Kidney (tissue), 14 donors: Measurements from ENCODE around the gene SH2D2A. TPM values are rescaled to one million over a fixed set of nuclear protein-coding genes. Genes with fewer than 3 reads are reported as not detected.

Experiments used
- DNase-seq, 5 donors: peaks; one replicate each; pipeline ENCODE4 v3.0.0-alpha.2; 2013 to 2020
- FAIRE-seq: peaks from 2 replicates; lab custom pipeline; 2012; peaks lifted over from hg19 to GRCh38; lab: Jason Lieb, UNC
- H3K27ac ChIP-seq, 2 donors: one replicate each; pipeline ENCODE4 v1.7.0; 2013; ENCODE audit warnings: low read depth in 2 of 2, low read length in 2 of 2, inconsistent platforms in 1 of 2
- H3K27me3 ChIP-seq: one replicate; pipeline ENCODE4 v1.7.1; 2013; ENCODE audit warnings: low read length, inconsistent platforms; ENCODE audit not compliant: control insufficient read depth, insufficient read depth
- H3K36me3 ChIP-seq, 3 donors: one replicate each; pipeline versions ENCODE4 v1.7.0 to v1.7.1; 2013; ENCODE audit warnings: low read length in 3 of 3, control low read depth in 1 of 3, inconsistent platforms in 1 of 3; ENCODE audit not compliant: insufficient read depth in 3 of 3, control insufficient read depth in 2 of 3
- H3K4me1 ChIP-seq, 3 donors: one replicate each; pipeline versions ENCODE4 v1.7.0 to v1.7.1; 2013; ENCODE audit warnings: low read length in 3 of 3, inconsistent platforms in 1 of 3, low read depth in 1 of 3; ENCODE audit not compliant: control insufficient read depth in 2 of 3, insufficient read depth in 2 of 3
- H3K4me3 ChIP-seq, 3 donors: one replicate each; pipeline versions ENCODE4 v1.7.0 to v1.8.1; 2013; ENCODE audit warnings: low read length in 3 of 3, control low read depth in 1 of 3, inconsistent platforms in 1 of 3
- H3K9ac ChIP-seq, 3 donors: one replicate each; pipeline versions ENCODE4 v1.7.0 to v1.7.1; 2013; ENCODE audit warnings: low read length in 3 of 3, control low read depth in 1 of 3, inconsistent platforms in 1 of 3
- H3K9me3 ChIP-seq, 3 donors: one replicate each; pipeline versions ENCODE4 v1.7.0 to v1.7.1; 2013; ENCODE audit warnings: low read length in 3 of 3, control low read depth in 1 of 3, inconsistent platforms in 1 of 3; ENCODE audit not compliant: control insufficient read depth in 2 of 3, insufficient read depth in 1 of 3
- intact Hi-C: fragments of 100-400 bp; cut with DNase I; formaldehyde crosslinking; loops from one replicate; pipeline ENCODE4 v1.11.1; 2022
- polyA plus RNA-seq: library from polyadenylated mRNA; stranded (reverse); fragments of 350-450 nt; fragmentation: Illumina TruSeq; extraction: RNeasy Lipid Tissue Mini Kit (QIAGEN cat#74804); gene quantifications from one replicate; pipeline ENCODE4 v1.2.3, GENCODE V29; 2014; ENCODE audit warnings: low read depth, low replicate concordance; ENCODE audit not compliant: insufficient read depth
- total RNA-seq: library from RNA; stranded (reverse); fragmentation: NEBNext Ultra II Directional; extraction: Animal tissue kit (Norgen Biotek cat#: 25700); gene quantifications from one replicate; pipeline ENCODE4 v1.2.1, GENCODE V29; 2021
- TF ChIP-seq, protein P1 (sequence below): IDR thresholded peaks from 3 replicates; pipeline ENCODE4 v1.5.1; 2012; ENCODE audit warnings: mild to moderate bottlenecking, moderate library complexity, borderline replicate concordance; ENCODE audit not compliant: insufficient read depth; ENCODE audit errors: extremely low read depth
- donor health status: control.
- donor health status: control.
- donor health status: control.
- donor health status: control.
- donor health status: control.
- donor health status: DM: yes; HTN: yes; CAD: no.
- donor health status: Normal renal cell carcinoma (clear cell type).

Gene SH2D2A
- total and polyA plus RNA-seq, 2 donors from 2014 or later: 0.32 to 4.3 TPM

DNA sequence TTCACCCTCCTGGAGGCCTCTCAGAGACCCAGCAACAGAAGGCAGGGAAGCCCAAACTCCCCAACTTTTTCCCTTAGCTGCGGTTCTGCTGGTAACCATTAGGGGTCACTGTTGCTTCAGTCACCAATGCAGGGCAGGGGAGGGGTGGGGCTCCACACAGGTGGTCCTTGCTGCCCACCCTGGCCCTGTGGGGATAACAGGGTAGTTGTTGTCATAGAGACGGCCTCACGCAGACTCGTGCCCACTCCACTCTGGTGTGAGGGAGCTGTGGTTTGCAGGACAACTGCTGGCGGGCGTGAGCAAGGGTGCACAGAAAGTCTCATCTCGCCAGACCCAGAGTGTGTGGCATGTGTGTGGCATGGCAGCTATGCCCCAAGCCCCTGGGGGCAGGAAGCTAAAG is 22.3 kb upstream of the SH2D2A start:
- intact Hi-C loops: no loop called here
- TF ChIP-seq, protein P1, sequence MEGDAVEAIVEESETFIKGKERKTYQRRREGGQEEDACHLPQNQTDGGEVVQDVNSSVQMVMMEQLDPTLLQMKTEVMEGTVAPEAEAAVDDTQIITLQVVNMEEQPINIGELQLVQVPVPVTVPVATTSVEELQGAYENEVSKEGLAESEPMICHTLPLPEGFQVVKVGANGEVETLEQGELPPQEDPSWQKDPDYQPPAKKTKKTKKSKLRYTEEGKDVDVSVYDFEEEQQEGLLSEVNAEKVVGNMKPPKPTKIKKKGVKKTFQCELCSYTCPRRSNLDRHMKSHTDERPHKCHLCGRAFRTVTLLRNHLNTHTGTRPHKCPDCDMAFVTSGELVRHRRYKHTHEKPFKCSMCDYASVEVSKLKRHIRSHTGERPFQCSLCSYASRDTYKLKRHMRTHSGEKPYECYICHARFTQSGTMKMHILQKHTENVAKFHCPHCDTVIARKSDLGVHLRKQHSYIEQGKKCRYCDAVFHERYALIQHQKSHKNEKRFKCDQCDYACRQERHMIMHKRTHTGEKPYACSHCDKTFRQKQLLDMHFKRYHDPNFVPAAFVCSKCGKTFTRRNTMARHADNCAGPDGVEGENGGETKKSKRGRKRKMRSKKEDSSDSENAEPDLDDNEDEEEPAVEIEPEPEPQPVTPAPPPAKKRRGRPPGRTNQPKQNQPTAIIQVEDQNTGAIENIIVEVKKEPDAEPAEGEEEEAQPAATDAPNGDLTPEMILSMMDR: peak; percentile 78
- FAIRE-seq (no peak), DNase-seq (peak in 4 of 5 donors; percentile 52 to 76 (median 58))
- Histone ChIP-seq H3K4me1 (no peaks in the 10 kb centered on the region), H3K27me3 (peaks cover 8% of the 10 kb centered on the region), H3K9ac (no peak overlapping the region), H3K27ac (no peak overlapping the region), H3K36me3 (no peaks in the 10 kb centered on the region), H3K9me3 (no peaks in the 10 kb centered on the region), H3K4me3 (no peak overlapping the region)

DNA sequence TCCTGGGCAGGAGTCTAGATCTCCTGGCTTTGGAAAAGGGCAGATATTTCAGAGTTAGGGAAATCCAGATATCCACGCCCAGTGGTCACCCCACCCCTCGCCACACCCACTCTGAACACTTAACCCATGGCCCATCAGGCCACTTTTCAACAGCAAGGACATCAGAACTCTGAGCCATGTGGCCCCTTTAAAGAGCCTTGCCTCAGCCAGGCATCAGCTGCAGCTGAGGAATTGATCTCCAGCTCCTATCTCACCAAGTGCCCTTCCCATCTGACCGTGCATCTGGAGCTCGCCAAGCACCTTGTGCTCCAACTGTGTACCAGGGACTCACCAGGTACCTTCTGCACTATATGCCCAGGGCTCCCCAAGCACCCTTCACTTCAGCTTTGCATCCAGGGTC is 20.2 kb upstream of the SH2D2A start:
- Histone ChIP-seq H3K27ac (no peak overlapping the region), H3K4me1 (no peaks in the 10 kb centered on the region), H3K4me3 (no peak overlapping the region), H3K9ac (no peak overlapping the region), H3K9me3 (no peaks in the 10 kb centered on the region), H3K27me3 (peaks cover 2% of the 10 kb centered on the region), H3K36me3 (no peaks in the 10 kb centered on the region)
- intact Hi-C loops: no loop called here
- TF ChIP-seq, protein P1: no peak
- FAIRE-seq (no peak), DNase-seq (peak in 1 of 5 donors; percentile 22)

DNA sequence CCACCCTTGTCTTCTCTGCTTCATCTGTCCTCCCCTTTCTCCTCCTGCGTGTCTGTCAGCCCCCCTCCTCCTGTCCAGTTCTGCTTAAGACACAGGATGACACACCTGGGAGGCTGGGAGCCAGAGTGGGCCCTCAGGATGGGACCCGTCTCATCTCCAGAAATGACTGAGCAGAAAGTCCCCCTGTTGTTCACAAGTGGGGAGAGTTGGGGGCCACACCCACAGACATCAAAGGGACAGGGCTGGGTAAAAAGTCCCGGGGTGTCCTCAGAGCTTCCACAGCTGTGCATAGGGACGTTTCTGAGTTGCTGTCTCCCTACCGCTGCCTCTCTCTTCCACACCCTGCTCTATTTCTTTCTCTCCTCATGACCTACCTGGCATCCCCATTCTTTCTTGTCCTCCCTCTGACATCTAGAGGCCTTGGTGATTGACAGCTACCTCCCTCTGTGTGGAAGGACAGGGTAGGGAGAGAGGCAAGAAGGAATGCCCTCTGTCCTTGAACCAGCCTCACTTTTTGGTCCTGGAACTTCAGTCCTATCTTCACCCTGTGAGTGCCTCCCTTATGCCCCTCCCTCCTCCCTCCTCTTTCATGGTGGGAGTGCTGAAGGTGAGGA is 19.5 kb upstream of the SH2D2A start:
- H3K27me3 ChIP-seq: peaks cover 2% of the 10 kb centered on the region
- no peaks in the 10 kb centered on the region for H3K9me3 ChIP-seq
- TF ChIP-seq, protein P1: no peak
- no peak overlapping the region for H3K27ac ChIP-seq
- intact Hi-C loops: no loop called here
- H3K36me3 ChIP-seq: no peaks in the 10 kb centered on the region
- H3K4me1 ChIP-seq: no peaks in the 10 kb centered on the region
- H3K4me3 ChIP-seq: no peak overlapping the region
- H3K9ac ChIP-seq: no peak overlapping the region
- FAIRE-seq (no peak), DNase-seq (peak in 1 of 5 donors; percentile 29)

DNA sequence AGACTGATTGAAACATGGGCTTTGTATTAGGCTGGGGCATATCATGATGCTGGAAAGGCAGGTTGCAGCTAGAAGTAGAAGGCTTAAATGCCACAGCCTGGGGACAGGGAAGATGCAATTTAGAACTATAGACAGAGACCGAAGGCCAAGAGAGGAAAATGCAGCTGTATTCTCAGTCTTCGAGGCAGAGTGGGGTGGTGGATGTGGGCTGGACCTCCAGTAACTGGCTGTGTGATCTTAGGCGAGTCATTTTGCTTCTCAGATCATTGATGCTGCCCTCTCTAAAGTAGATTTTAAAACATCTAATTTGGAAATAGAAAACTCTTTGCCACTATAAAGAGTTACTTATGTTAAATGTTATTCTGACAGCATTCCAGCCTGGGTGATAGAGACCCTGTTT is 17.7 kb upstream of the SH2D2A start:
- DNase-seq (peak in 1 of 5 donors; percentile 3), FAIRE-seq (no peak)
- no peaks in the 10 kb centered on the region for H3K9me3 ChIP-seq
- H3K27ac ChIP-seq: no peak overlapping the region
- no peak overlapping the region for H3K9ac ChIP-seq
- H3K4me1 ChIP-seq: no peaks in the 10 kb centered on the region
- H3K36me3 ChIP-seq: no peaks in the 10 kb centered on the region
- H3K27me3 ChIP-seq: peaks cover 2% of the 10 kb centered on the region
- intact Hi-C loops: no loop called here
- TF ChIP-seq, protein P1: no peak
- no peak overlapping the region for H3K4me3 ChIP-seq
